ENCODE measurements around the gene ACTN3. TPM values are rescaled to one million over a fixed set of nuclear protein-coding genes. Genes with fewer than 3 reads are reported as not detected.
"Not testable (repeated sequence)": the region's sequence is repeated elsewhere in the genome, so short reads cannot be mapped to it uniquely, and the experiment has no call there.

Gene ACTN3
- total RNA-seq, 1 experiment from 2014 or later: not detected

GRCh38 chr11:66603072-66603471, 56.4 kb downstream of the ACTN3 start:
- no peak for DNase-seq
- Mint-ChIP-seq H3K4me3 (ENCODE audit: low read depth, unreplicated experiment) (no peak overlapping the region), H3K27me3 (ENCODE audit: unreplicated experiment) (no peaks in the 10 kb centered on the region), H3K36me3 (ENCODE audit: insufficient read depth, unreplicated experiment) (no peaks in the 10 kb centered on the region), H3K9me3 (ENCODE audit: low read depth, unreplicated experiment) (no peaks in the 10 kb centered on the region), H3K4me1 (ENCODE audit: low read depth, unreplicated experiment) (no peaks in the 10 kb centered on the region), H3K27ac (ENCODE audit: unreplicated experiment) (no peak overlapping the region)
- no TSS peak for BruUV-seq (replicated peaks)
- intact Hi-C loops (cut with micrococcal nuclease; ENCODE audit: unreplicated experiment): no loop called here
- CTCF ChIA-PET: no interaction called here
- no peak for TF ChIP-seq CTCF (IDR thresholded peaks at IDR 0.05; ENCODE audit: unreplicated experiment)

GRCh38 chr11:66604155-66604554, 57.5 kb downstream of the ACTN3 start:
- CTCF ChIA-PET: interaction anchor here (0.6 kb wide), 1 partner anchor 262 kb away, joined by 3 read pairs; no protein-coding TSS in a partner anchor
- BruUV-seq (replicated peaks): no TSS peak
- Mint-ChIP-seq H3K4me3 (ENCODE audit: low read depth, unreplicated experiment) (no peak overlapping the region), H3K27ac (ENCODE audit: unreplicated experiment) (no peak overlapping the region), H3K4me1 (ENCODE audit: low read depth, unreplicated experiment) (no peaks in the 10 kb centered on the region), H3K27me3 (ENCODE audit: unreplicated experiment) (no peaks in the 10 kb centered on the region), H3K36me3 (ENCODE audit: insufficient read depth, unreplicated experiment) (no peaks in the 10 kb centered on the region), H3K9me3 (ENCODE audit: low read depth, unreplicated experiment) (no peaks in the 10 kb centered on the region)
- TF ChIP-seq CTCF (IDR thresholded peaks at IDR 0.05; ENCODE audit: unreplicated experiment): no peak
- DNase-seq: no peak
- intact Hi-C loops (cut with micrococcal nuclease; ENCODE audit: unreplicated experiment): no loop called here

GRCh38 chr11:66606608-66607007, 59.9 kb downstream of the ACTN3 start:
- H3K27me3 Mint-ChIP-seq (ENCODE audit: unreplicated experiment); DNase-seq; CTCF ChIA-PET; H3K4me3 Mint-ChIP-seq (ENCODE audit: low read depth, unreplicated experiment); BruUV-seq (replicated peaks); intact Hi-C loops (cut with micrococcal nuclease; ENCODE audit: unreplicated experiment); H3K36me3 Mint-ChIP-seq (ENCODE audit: insufficient read depth, unreplicated experiment); H3K27ac Mint-ChIP-seq (ENCODE audit: unreplicated experiment); H3K9me3 Mint-ChIP-seq (ENCODE audit: low read depth, unreplicated experiment); H3K4me1 Mint-ChIP-seq (ENCODE audit: low read depth, unreplicated experiment): not testable (repeated sequence)

- intact Hi-C loops (cut with micrococcal nuclease; ENCODE audit: unreplicated experiment): no loop called here
- no peak for TF ChIP-seq CTCF (IDR thresholded peaks at IDR 0.05; ENCODE audit: unreplicated experiment)
- Mint-ChIP-seq H3K4me1 (ENCODE audit: low read depth, unreplicated experiment) (no peaks in the 10 kb centered on the region), H3K4me3 (ENCODE audit: low read depth, unreplicated experiment) (no peak overlapping the region), H3K9me3 (ENCODE audit: low read depth, unreplicated experiment) (no peaks in the 10 kb centered on the region), H3K27ac (ENCODE audit: unreplicated experiment) (no peak overlapping the region), H3K27me3 (ENCODE audit: unreplicated experiment) (no peaks in the 10 kb centered on the region), H3K36me3 (ENCODE audit: insufficient read depth, unreplicated experiment) (no peaks in the 10 kb centered on the region)
- no peak for DNase-seq
- CTCF ChIA-PET: no interaction called here
- BruUV-seq (replicated peaks): no TSS peak
Measured at GRCh38 chr11:66607126-66607834, 60.6 kb downstream of the ACTN3 start.
